T-helper 22 cell (primary cell): ENCODE results near the gene COL23A1.

Experiments
- DNase-seq: peaks from one replicate; pipeline ENCODE4 v3.0.0-alpha.2; 2020; ENCODE audit warnings: low read depth

Gene COL23A1

GRCh38 chr5:178391480-178391879 lies 198.7 kb downstream of the COL23A1 start:
- no peak for DNase-seq

- no peak for DNase-seq
Measured at GRCh38 chr5:178389796-178390195, 200.4 kb downstream of the COL23A1 start.

DNA sequence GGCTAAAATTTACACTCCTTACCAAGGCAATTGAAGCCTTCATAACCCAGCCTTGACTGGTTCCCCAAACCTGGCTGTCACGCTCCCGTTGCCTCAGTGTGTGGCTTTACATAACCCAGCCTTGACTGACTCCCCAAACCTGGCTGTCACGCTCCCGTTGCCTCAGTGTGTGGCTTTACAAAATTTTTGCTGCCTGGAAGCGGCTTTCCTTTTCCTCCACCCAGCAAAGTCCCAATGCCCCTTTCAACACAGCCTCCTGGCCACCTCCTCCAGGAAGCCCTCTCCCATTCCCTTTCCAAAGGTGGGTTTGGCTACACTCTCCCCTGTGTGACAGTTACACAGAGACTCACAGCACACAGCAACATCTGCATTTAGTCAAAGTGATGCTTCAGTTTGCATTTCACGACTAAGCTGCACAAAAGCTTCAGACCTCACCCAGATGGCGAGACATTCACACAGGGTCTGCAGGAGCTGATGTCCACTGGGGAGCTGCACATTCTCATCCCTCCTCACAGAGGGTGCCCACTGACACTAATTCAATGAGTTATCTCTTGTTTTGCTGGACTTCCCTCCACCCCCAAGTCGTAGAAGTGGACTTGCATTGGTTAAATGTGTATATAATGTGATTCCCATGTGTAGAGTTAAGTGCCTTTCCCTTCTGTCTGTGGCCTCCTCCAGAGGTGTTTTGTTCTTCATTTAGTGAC lies 201.0 kb downstream of the COL23A1 start:
- no peak for DNase-seq

DNA sequence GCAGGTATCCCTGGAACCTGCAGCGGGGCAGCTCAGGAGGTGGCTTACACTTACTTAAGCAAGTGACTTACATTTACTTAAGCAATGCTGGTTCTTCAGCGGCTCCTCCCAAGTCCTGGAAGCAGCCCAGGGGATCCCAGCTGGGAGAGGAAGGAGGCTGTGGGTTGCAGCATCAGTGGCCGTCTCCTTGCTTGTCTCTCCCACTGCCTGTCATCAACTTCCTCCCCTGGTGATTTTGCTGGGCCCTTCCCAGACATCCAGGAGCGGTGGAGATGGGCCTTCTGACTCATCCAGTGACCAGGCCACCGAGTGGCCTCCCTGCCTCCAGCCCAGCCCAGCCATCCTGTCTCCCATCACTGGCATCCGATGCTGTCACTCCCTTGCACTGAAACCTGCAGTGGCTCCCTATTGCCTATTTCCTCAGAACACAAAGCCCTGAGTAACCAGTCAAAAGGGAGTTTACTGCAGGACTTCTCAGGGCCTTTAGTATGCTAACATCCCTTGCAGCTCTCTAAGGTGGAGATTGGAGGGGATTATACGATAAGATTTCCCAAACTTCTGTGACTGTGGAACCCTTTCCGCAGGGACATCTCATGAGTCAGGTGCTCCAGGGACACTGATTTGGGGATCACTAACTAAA lies 201.7 kb downstream of the COL23A1 start:
- no peak for DNase-seq

- DNase-seq, result no peak
Measured at GRCh38 chr5:178387856-178388190, 202.4 kb downstream of the COL23A1 start.

GRCh38 chr5:178387061-178387855 lies 202.9 kb downstream of the COL23A1 start:
- DNase-seq, result no peak

DNA sequence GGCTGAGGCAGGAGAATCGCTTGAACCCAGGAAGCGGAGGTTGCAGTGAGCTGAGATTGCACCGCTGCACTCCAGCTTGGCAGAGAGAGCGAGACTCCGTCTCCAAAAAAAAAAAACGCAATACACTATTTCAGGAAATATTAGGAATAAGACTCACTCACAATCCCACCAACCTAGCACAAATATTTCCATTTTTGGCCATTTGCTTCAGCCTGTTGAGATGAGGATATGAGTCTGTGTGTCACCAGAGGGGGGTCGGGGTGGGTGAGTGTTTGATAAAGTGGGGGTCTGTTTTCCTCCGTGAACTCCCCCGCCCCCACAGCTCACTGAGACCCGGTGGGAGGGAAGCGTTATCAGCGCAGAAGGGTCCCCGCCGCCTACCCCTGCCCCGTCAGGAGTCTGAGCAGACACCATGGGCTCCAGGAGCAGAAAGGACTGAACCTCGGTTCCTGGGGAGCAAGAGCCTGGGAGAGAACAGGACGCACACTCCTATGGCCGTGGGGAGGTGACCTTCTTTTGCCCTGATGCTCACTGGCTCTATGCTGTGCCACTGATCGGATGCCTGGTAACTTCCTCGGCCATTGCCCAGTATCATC lies 203.8 kb downstream of the COL23A1 start:
- no peak for DNase-seq

DNA sequence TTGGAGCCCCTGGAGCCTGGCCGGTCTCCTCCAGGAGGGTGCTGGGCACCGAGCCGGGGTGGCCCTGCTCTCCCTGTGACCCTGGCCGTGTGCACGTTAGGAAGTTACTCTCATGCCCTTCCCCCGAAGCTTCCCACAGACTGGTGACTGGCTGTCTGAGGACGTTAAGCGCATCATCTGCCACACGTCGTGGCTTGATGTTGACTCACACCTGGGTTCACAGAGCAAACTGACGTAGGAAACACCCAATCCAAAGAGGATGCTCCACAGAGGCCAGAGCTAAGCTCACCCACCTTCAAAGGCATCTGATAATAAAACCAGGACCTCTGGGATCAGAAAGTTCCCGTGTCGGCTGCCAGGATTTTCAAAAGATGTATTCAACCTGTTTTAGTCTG lies 204.7 kb downstream of the COL23A1 start:
- DNase-seq, result no peak

- no peak for DNase-seq
Measured at GRCh38 chr5:178384816-178385495, 205.2 kb downstream of the COL23A1 start.

DNA sequence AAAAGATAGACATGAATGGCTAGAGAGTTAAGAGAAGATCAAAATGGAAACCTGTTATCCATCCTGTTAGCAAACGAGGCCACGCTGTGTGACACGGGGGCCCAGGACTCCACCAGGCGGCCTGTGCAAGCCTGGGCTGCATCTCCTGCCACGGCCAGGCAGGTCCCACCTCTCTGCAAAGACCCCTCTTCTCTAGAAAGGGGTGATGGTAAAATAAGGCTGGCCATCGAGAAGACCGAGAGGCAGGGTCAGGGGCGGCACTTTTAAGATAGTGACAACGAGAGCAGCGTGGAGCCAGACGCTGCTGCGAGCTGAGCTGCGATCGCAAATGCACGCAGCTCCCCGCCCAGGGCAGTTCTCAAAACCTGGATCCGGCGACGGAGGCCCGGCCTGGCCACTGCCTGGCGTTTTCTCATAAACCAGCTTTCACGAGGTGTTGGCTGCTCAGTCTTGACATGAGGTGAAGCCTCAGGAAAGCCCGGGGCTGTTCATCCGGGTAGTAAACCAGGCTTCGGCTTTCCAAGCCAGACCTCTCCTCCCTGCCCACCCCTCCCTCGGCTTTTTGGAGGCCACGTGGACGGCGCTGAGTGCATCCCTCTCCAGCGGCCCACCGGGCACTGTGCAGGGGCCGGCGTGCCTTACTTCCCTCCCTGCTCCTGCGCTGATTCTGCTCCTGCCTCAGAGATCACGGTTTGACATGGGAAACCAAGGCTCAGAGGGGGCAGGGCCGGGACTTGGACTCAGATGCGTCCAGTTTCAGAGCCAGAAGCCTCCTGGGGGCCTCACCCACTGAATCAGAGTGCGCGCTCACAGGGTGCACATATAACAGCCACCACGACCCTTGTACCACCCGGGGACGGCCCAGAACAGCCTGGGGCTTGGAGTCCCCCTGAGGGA lies 206.0 kb downstream of the COL23A1 start:
- DNase-seq, result no peak

DNA sequence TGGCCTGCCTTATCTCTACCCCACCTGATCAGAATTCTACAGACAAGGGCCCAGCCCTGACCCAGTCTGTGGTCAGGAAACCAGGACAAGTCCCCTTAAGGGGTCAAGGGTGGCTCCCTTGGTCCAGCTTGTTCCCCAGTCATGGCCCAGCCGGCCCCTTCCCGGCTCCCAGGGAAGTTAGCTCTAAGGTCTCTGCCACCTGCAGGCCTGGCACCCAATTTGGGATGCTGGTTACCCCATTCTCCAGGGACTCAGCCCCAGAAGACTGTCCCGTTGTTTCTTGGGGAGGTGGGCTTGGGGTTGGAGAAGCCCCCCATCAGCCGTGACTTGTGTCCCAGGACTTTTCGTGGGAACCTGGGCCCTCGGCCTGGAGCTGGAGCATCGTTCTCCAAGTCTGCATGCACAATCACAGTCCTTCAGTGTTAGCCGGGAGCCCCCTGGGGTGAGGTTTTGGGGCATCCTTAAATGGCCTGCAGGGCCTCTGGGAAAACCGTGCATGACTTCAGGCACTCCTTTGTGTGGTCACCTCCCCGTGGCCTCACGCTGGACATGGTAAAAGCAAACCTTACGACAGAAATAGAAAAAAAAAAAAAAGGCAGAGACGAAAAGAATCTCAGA lies 206.8 kb downstream of the COL23A1 start:
- DNase-seq, result no peak

- DNase-seq, result no peak
Measured at GRCh38 chr5:178382754-178383164, 207.4 kb downstream of the COL23A1 start.

DNA sequence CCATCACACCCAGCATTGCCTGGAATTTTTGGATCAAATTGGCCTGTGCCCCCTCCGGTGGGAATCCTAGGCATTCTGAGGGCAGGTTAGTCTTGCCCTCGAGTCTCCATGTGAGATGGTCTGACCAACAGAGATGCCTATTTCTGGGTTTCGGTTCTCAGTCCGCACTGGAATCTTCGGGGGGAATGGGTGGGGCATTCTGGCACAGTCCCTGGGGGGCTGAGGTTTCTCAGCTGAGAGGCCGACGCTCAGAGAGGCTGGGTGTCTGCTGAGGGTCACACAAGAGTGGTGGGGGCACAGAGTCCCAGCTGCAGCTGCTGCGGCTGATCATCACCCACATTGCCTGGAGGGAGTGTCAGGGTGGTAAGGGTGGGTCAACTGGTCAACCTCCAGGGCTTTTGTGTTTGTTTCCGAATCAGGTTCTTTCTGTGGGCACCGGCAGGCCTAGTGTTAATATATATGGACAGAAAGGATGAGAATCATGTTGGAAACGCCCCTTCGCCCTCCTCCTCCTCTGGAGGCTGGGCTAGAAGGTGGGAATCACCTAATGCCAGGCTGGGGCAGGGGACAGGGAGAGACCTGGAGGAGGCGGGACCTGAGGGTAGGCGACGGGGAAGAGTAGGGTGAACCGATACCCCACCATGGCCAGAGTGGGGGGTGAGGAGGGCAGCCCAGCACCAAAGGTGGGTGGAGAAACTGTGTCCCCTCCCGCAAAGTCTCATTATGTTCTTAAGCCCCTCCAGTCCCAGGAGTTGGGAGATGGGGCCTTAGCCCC lies 208.1 kb downstream of the COL23A1 start:
- DNase-seq, result no peak

DNA sequence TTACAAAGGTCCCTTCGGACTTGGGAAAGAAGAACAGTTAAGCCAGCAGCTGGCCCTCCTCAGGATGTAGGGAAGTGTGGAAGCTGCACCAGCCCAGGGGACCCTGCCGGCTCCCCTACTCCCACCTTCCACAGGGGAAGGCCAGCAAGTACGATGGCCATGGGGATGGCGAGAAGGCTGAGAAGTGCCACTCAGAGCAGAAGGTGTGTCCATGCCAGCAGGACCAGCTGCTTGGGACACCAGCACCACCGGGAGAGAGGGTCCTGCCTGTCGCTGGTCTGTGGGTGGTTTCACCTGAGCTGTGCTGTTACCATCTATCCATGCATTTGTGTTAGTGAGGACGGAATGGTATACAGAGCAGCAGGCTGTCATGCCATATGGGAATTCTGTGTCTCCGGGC lies 209.0 kb downstream of the COL23A1 start:
- DNase-seq, result no peak

GRCh38 chr5:178380541-178381074 lies 209.6 kb downstream of the COL23A1 start:
- no peak for DNase-seq

DNA sequence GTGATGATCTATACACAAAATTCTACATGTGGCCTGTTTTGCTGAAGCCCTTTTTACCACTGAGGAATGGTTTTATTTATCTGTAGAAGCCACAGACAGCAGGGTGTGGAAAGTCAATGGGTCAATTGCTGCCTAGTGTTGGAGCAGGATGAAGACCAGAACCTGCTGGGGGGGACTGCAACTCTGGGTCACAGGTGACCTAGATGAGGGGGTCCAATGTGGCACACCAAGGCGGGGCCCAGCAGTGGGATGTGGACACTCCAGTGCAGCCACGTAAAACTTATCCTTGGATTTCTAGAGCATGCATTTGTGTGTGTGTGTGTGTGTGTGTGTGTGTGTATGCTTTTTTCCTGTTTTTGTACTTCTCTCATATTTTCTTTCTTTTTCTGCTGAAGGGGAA lies 210.1 kb downstream of the COL23A1 start:
- DNase-seq, result no peak

- DNase-seq, result no peak
Measured at GRCh38 chr5:178378527-178379484, 211.4 kb downstream of the COL23A1 start.

GRCh38 chr5:178377583-178378270 lies 212.5 kb downstream of the COL23A1 start:
- no peak for DNase-seq
